BJ (cell line): ENCODE measurements around the gene C22orf23. TPM values are rescaled to one million over a fixed set of nuclear protein-coding genes. Genes with fewer than 3 reads are reported as not detected.

Experiments
- CTCF ChIA-PET: fragments of 350-600 bp; formaldehyde crosslinking; extraction: SDS; loops from one replicate; lab custom pipeline; 2021; ENCODE audit warnings: antibody characterized with exemption, inconsistent platforms; lab: Yijun Ruan, JAX
- POLR2A ChIA-PET: fragments of 300-600 bp; sonication (Branson Sonifier 250); formaldehyde crosslinking; extraction: SDS; loops from one replicate; lab custom pipeline; 2021; ENCODE audit warnings: antibody characterized with exemption; lab: Charles Lee
- DNase-seq: peaks from one replicate; pipeline ENCODE4 v3.0.0-alpha.2; 2011; ENCODE audit warnings: low read depth
- H3K27me3 ChIP-seq: 2 replicates; pipeline ENCODE4 v1.6.0; 2011; ENCODE audit warnings: low read length; ENCODE audit not compliant: control insufficient read depth, insufficient read depth
- H3K36me3 ChIP-seq: 2 replicates; pipeline ENCODE4 v1.5.1; 2011; ENCODE audit warnings: low read length; ENCODE audit not compliant: control insufficient read depth, insufficient read depth
- H3K4me3 ChIP-seq: 2 replicates; pipeline ENCODE4 v1.5.1; 2011; ENCODE audit warnings: low read depth, mild to moderate bottlenecking, control low read depth, low read length
- polyA plus RNA-seq: library from polyadenylated mRNA; depleted of rRNA; stranded (reverse); fragments of >200 nt; gene quantifications from 2 replicates; pipeline ENCODE4 v1.2.3, GENCODE V29; 2011
- TF ChIP-seq, protein P1 (sequence below): IDR thresholded peaks from 2 replicates; pipeline ENCODE4 v1.5.1; 2011; ENCODE audit warnings: low read depth, mild to moderate bottlenecking, control low read depth, inconsistent platforms, low read length, moderate library complexity; ENCODE audit not compliant: insufficient read depth

C22orf23 gene
- polyA plus RNA-seq, 1 experiment = 0.38 TPM

- DNase-seq = peak; percentile 93
- Histone ChIP-seq H3K4me3 (peak overlapping the region; percentile 41), H3K27me3 (no peaks in the 10 kb centered on the region), H3K36me3 (no peaks in the 10 kb centered on the region)
- ChIA-PET POLR2A (interaction anchor here (0.5 to 0.6 kb wide), 2 partner anchors 64 to 271 kb away, joined by 11 to 32 read pairs; no protein-coding TSS in a partner anchor), CTCF (interaction anchor here (0.6 to 3.5 kb wide), 12 partner anchors 8 to 1900 kb away, joined by 3 to 30 read pairs (median 6); no protein-coding TSS in a partner anchor)
- TF ChIP-seq, protein P1, sequence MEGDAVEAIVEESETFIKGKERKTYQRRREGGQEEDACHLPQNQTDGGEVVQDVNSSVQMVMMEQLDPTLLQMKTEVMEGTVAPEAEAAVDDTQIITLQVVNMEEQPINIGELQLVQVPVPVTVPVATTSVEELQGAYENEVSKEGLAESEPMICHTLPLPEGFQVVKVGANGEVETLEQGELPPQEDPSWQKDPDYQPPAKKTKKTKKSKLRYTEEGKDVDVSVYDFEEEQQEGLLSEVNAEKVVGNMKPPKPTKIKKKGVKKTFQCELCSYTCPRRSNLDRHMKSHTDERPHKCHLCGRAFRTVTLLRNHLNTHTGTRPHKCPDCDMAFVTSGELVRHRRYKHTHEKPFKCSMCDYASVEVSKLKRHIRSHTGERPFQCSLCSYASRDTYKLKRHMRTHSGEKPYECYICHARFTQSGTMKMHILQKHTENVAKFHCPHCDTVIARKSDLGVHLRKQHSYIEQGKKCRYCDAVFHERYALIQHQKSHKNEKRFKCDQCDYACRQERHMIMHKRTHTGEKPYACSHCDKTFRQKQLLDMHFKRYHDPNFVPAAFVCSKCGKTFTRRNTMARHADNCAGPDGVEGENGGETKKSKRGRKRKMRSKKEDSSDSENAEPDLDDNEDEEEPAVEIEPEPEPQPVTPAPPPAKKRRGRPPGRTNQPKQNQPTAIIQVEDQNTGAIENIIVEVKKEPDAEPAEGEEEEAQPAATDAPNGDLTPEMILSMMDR = no peak
These were observed 48.5 kb downstream of the C22orf23 start for GRCh38 chr22:37904572-37905533.

GRCh38 chr22:37898441-37899181, 54.8 kb downstream of the C22orf23 start:
- H3K36me3 ChIP-seq = no peaks in the 10 kb centered on the region
- DNase-seq = no peak
- CTCF ChIA-PET = interaction anchor here (0.9 to 7.4 kb wide), 5 partner anchors 11 to 66 kb away, joined by 3 to 41 read pairs (median 5); no protein-coding TSS in a partner anchor
- H3K4me3 ChIP-seq = no peak overlapping the region
- H3K27me3 ChIP-seq = no peaks in the 10 kb centered on the region
- POLR2A ChIA-PET = no interaction called here
- TF ChIP-seq, protein P1 = no peak

DNA sequence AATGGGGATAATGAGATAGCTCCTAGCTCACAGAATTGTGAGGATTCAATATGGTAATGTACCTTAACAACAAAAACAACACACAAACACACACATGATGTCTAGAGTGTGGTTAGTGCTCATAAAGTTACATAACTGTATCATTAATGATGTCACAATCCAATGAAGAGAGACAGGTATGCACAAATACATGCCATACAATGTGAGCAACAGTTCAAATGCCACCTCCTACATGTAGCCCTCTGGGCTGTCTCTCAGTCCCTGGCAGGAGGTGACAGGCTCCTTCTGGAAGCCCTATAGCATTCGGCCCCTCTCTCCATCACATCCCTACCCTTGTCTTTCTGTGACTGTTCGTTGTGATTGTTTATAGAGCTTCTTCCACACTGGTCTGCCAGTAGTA, 55.6 kb downstream of the C22orf23 start:
- no peaks in the 10 kb centered on the region for H3K27me3 ChIP-seq
- no peaks in the 10 kb centered on the region for H3K36me3 ChIP-seq
- TF ChIP-seq, protein P1 = no peak
- ChIA-PET POLR2A (no interaction called here), CTCF (interaction anchor here (1.1 to 7.4 kb wide), 6 partner anchors 8 to 67 kb away, joined by 3 to 41 read pairs (median 7); partner anchors contain the start of gene MICALL1)
- H3K4me3 ChIP-seq = no peak overlapping the region
- no peak for DNase-seq

DNA sequence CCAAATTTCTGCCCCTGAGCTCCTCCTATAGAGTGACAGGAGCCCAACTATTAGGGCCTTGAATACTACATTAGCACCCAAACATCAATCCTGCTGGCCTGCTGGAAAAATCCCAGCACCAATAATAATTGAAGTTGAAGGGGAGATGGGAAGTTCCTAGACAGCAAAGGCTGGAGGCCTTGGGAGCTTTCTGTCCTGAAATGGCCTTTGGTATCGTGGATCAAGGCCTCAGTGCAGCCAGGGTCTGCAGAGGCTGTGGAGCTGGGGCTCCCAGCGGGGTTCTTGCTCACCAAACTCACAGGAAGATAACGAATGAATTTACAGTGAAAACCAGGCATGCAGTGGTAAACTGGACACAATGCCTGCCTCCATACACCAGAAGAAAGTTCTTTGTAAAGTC, 56.5 kb downstream of the C22orf23 start:
- POLR2A ChIA-PET = interaction anchor here (1.0 kb wide), 1 partner anchor 12 kb away, joined by 3 read pairs; no protein-coding TSS in a partner anchor
- Histone ChIP-seq H3K27me3 (no peaks in the 10 kb centered on the region), H3K4me3 (no peak overlapping the region), H3K36me3 (no peaks in the 10 kb centered on the region)
- TF ChIP-seq, protein P1 = no peak
- CTCF ChIA-PET = interaction anchor here (0.8 to 7.4 kb wide), 5 partner anchors 9 to 37 kb away, joined by 3 to 41 read pairs (median 8); partner anchors contain the start of gene MICALL1
- no peak for DNase-seq
